Measurements from ENCODE around the gene ARGLU1.

- TF ChIP-seq CTCF (IDR thresholded peaks at IDR 0.05) (no peak), POLR2A (IDR thresholded peaks at IDR 0.05) (no peak)
Measured at GRCh38 chr13:106494506-106494905, 73.4 kb downstream of the ARGLU1 start.
